ENCODE results near the gene TMEM87A.

DNA sequence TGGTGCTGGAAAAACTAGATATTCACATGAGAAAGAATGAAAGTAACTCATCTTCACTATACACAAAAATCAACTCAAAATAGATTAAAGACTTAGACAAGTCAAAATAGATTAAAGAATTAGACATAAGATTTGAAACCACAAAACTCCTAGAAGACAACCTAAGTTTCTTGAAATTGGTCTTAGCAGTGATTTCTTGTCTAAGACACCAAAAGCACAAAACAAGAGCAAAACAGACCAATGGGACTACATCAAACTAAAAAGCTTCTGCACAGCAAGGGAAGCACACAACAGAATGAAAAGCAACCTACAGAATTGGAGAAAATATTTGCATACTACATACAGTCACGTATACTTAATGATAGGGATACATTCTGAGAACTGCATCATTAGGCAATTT, 58.6 kb downstream of the TMEM87A start:
- TF ChIP-seq, protein P1, sequence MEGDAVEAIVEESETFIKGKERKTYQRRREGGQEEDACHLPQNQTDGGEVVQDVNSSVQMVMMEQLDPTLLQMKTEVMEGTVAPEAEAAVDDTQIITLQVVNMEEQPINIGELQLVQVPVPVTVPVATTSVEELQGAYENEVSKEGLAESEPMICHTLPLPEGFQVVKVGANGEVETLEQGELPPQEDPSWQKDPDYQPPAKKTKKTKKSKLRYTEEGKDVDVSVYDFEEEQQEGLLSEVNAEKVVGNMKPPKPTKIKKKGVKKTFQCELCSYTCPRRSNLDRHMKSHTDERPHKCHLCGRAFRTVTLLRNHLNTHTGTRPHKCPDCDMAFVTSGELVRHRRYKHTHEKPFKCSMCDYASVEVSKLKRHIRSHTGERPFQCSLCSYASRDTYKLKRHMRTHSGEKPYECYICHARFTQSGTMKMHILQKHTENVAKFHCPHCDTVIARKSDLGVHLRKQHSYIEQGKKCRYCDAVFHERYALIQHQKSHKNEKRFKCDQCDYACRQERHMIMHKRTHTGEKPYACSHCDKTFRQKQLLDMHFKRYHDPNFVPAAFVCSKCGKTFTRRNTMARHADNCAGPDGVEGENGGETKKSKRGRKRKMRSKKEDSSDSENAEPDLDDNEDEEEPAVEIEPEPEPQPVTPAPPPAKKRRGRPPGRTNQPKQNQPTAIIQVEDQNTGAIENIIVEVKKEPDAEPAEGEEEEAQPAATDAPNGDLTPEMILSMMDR (IDR thresholded peaks at IDR 0.05), result no peak
- no peak for TF ChIP-seq POLR2A (IDR thresholded peaks at IDR 0.05)
- TF ChIP-seq EP300 (IDR thresholded peaks at IDR 0.05), result no peak
